IMR-90 (cell line): Measurements from ENCODE around the gene CCDC51. TPM values are rescaled to one million over a fixed set of nuclear protein-coding genes. Genes with fewer than 3 reads are reported as not detected.

Experiments used
- ATAC-seq: fragments of 200-7000 bp; cut with Tn5 transposase; 2 replicates; pipeline ENCODE4 v1.9.1; 2020; ENCODE audit warnings: low read depth, mild to moderate bottlenecking, moderate library complexity
- BruUV-seq: library from RNA; stranded (reverse); fragments of 400-500 nt; replicated peaks from 2 replicates; lab custom pipeline; 2021; lab: Mats Ljungman, UMichigan
- CTCF ChIA-PET: fragments of 300-600 bp; formaldehyde crosslinking; extraction: SDS; loops from one replicate; lab custom pipeline; 2021; ENCODE audit warnings: antibody characterized with exemption; lab: Yijun Ruan, JAX
- POLR2A ChIA-PET: fragments of 300-600 bp; sonication (Branson Sonifier 250); formaldehyde crosslinking; loops from one replicate; lab custom pipeline; 2022; ENCODE audit warnings: antibody characterized with exemption; ENCODE audit not compliant: unreplicated experiment; lab: Charles Lee
- DNase-seq: peaks from one replicate; pipeline ENCODE4 v3.0.0; 2013
- H2AFZ ChIP-seq: replicated peaks from 2 replicates; pipeline ENCODE3; 2013; ENCODE audit warnings: low read length, mild to moderate bottlenecking; ENCODE audit not compliant: poor library complexity
- H2AK5ac ChIP-seq: 2 replicates; pipeline ENCODE4 v1.6.1; 2013; ENCODE audit warnings: low read depth, low read length, inconsistent platforms
- H2AK9ac ChIP-seq: replicated peaks from 2 replicates; pipeline ENCODE3; 2013; ENCODE audit warnings: mild to moderate bottlenecking, low read depth, low read length, moderate library complexity; ENCODE audit not compliant: poor library complexity
- H2BK120ac ChIP-seq: 2 replicates; pipeline ENCODE4 v1.6.1; 2013; ENCODE audit warnings: low read depth, low read length, inconsistent platforms
- H2BK15ac ChIP-seq: 3 replicates; pipeline ENCODE4 v1.6.1; 2013; ENCODE audit warnings: low read depth, low read length, inconsistent platforms
- H2BK20ac ChIP-seq: 2 replicates; pipeline ENCODE4 v1.6.1; 2013; ENCODE audit warnings: low read depth, mild to moderate bottlenecking, inconsistent platforms, low read length, moderate library complexity
- H2BK5ac ChIP-seq: 2 replicates; pipeline ENCODE4 v1.6.1; 2013; ENCODE audit warnings: mild to moderate bottlenecking, low read depth, low read length, inconsistent platforms; ENCODE audit not compliant: poor library complexity, severe bottlenecking
- H3K14ac ChIP-seq: replicated peaks from 2 replicates; pipeline ENCODE4 v1.6.1; 2013; ENCODE audit warnings: low read depth, low read length, inconsistent platforms
- H3K18ac ChIP-seq: 2 replicates; pipeline ENCODE4 v1.6.1; 2013; ENCODE audit warnings: low read depth, low read length, control low read depth
- H3K23ac ChIP-seq: 2 replicates; pipeline ENCODE4 v1.6.1; 2013; ENCODE audit warnings: low read depth, low read length, inconsistent platforms
- H3K27ac ChIP-seq: 2 replicates; pipeline ENCODE4 v1.5.1; 2013; ENCODE audit warnings: mild to moderate bottlenecking, control low read depth, low read length; ENCODE audit not compliant: insufficient read depth
- H3K27me3 ChIP-seq: 2 replicates; pipeline ENCODE4 v1.6.1; 2013; ENCODE audit warnings: low read length; ENCODE audit not compliant: control insufficient read depth, insufficient read depth
- H3K36me3 ChIP-seq: 2 replicates; pipeline ENCODE4 v1.6.1; 2013; ENCODE audit warnings: low read length, mixed read lengths; ENCODE audit not compliant: control insufficient read depth, insufficient read depth
- H3K4ac ChIP-seq: 2 replicates; pipeline ENCODE4 v1.6.1; 2013; ENCODE audit warnings: low read depth, low read length, inconsistent platforms
- H3K4me1 ChIP-seq: 2 replicates; pipeline ENCODE4 v1.6.1; 2013; ENCODE audit warnings: low read length, mixed read lengths; ENCODE audit not compliant: control insufficient read depth, insufficient read depth
- H3K4me2 ChIP-seq: 2 replicates; pipeline ENCODE4 v1.6.1; 2013; ENCODE audit warnings: low read depth, mild to moderate bottlenecking, control low read depth, low read length, moderate library complexity
- H3K4me3 ChIP-seq: 2 replicates; pipeline ENCODE4 v1.5.1; 2013; ENCODE audit warnings: low read depth, mild to moderate bottlenecking, control low read depth, low read length, moderate library complexity; ENCODE audit not compliant: insufficient read depth
- H3K56ac ChIP-seq: 2 replicates; pipeline ENCODE4 v1.6.1; 2013; ENCODE audit warnings: low read length, inconsistent platforms; ENCODE audit not compliant: insufficient read depth; ENCODE audit errors: extremely low read depth
- H3K79me1 ChIP-seq, 2 experiments: 2 replicates each; pipeline ENCODE4 v1.6.1; 2013; ENCODE audit warnings: low read length in 2 of 2, inconsistent platforms in 1 of 2, low read depth in 1 of 2
- H3K9ac ChIP-seq: 2 replicates; pipeline ENCODE4 v1.6.1; 2013; ENCODE audit warnings: low read depth, low read length, control low read depth
- H3K9me1 ChIP-seq: 2 replicates; pipeline ENCODE4 v1.6.1; 2013; ENCODE audit warnings: low read length, inconsistent platforms; ENCODE audit not compliant: insufficient read depth
- H3K9me3 ChIP-seq: 2 replicates; pipeline ENCODE4 v1.6.1; 2013; ENCODE audit warnings: low read length; ENCODE audit not compliant: control insufficient read depth, insufficient read depth
- H4K20me1 ChIP-seq: 2 replicates; pipeline ENCODE4 v1.6.1; 2013; ENCODE audit warnings: low read length, inconsistent platforms; ENCODE audit not compliant: insufficient read depth
- H4K5ac ChIP-seq: 2 replicates; pipeline ENCODE4 v1.6.1; 2013; ENCODE audit warnings: mild to moderate bottlenecking, low read depth, low read length, control low read depth
- H4K8ac ChIP-seq, 2 experiments: 2 replicates each; pipeline ENCODE4 v1.6.1; 2013; ENCODE audit warnings: low read depth in 2 of 2, low read length in 2 of 2, control low read depth in 1 of 2, inconsistent platforms in 1 of 2
- H4K91ac ChIP-seq: 2 replicates; pipeline ENCODE4 v1.6.1; 2013; ENCODE audit warnings: low read depth, low read length, inconsistent platforms; ENCODE audit not compliant: insufficient read depth
- BHLHE40 ChIP-seq: fragments of 150-350 bp; IDR thresholded peaks from 2 replicates; pipeline ENCODE4 v1.6.1; 2016; ENCODE audit warnings: mild to moderate bottlenecking, low read depth, low read length
- FOS ChIP-seq: fragments of 150-350 bp; IDR thresholded peaks from 2 replicates; pipeline ENCODE4 v1.6.1; 2016; ENCODE audit warnings: low read depth, low read length
- WGBS, 2 experiments: methylation state at CpG; one replicate each; pipeline versions ENCODE4 v1.1.5 to v1.1.7; 2013; ENCODE audit warnings: missing lambda C conversion rate in 2 of 2; ENCODE audit not compliant: insufficient read length in 1 of 2; ENCODE audit errors: extremely low coverage in 2 of 2; 5-methylcytosine and 5-hydroxymethylcytosine counted together
- dilution Hi-C: fragments of 300-500 bp; cut with HindIII; formaldehyde crosslinking; loops from one replicate; pipeline ENCODE4 v1.14.3; 2018; ENCODE audit warnings: low sequenced_read_pairs; ENCODE audit not compliant: unreplicated experiment
- in situ Hi-C: fragments of 300-500 bp; cut with MboI; formaldehyde crosslinking; loops from 3 replicates; pipeline ENCODE4 v1.14.3; 2019; ENCODE audit warnings: low sequenced_read_pairs, inconsistent platforms, mixed read lengths
- intact Hi-C: fragments of 100-400 bp; cut with micrococcal nuclease; formaldehyde crosslinking; loops from 2 replicates; pipeline ENCODE4 v1.10.0; 2022
- polyA plus RNA-seq, 3 experiments: library from polyadenylated mRNA; depleted of rRNA; stranded (reverse); fragments of >200 nt; gene quantifications; 2 replicates each; pipeline ENCODE4 v1.2.3, GENCODE V29; 2012; ENCODE audit warnings: low replicate concordance in 1 of 3
- total RNA-seq: library from RNA; depleted of rRNA; stranded (reverse); fragments of >200 nt; gene quantifications from 2 replicates; pipeline ENCODE4 v1.2.3, GENCODE V29; 2012
- TF ChIP-seq, protein P1 (sequence below): fragments of 150-350 bp; IDR thresholded peaks from 2 replicates; pipeline ENCODE4 v1.6.1; 2017; ENCODE audit warnings: mild to moderate bottlenecking, antibody characterized with exemption, low read length, low read depth

CCDC51 gene
- total and polyA plus RNA-seq, 2 of the 4 experiments (the other 2 are of a cell fraction), result 11.0 to 16.1 TPM

DNA sequence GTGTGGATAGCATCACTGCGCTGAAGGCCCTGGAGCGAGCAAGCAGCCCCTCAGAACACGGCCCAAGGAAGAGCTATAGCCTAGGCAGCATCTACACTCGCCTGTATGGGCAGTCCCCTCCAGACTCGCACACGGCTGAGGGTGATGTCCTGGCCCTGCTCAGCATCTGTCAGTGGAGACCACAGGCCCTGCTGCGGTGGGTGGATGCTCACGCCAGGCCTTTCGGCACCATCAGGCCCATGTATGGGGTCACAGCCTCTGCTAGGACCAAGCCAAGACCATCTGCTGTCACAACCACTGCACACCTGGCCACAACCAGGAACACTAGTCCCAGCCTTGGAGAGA lies 27.2 kb upstream of the CCDC51 start:
- peak overlapping the region; percentile 53 for H3K4ac ChIP-seq
- peak overlapping the region; percentile 84; the same call in 1 of the 2 replicates for H3K9ac ChIP-seq
- peaks cover 0 to 56% of the 10 kb centered on the region in 2 experiments; a peak in 3 of 4 replicates for H3K79me1 ChIP-seq
- no TSS peak for BruUV-seq
- 100% methylated on average over 5 of the region's 9 CpGs; no CpG with 5 or more reads in 1 of the 2 experiments for WGBS, 2 experiments
- intact Hi-C loops, result loop anchor here (5.0 kb wide), 1 partner anchor 220 kb away; the partner anchor contains the start of gene NCKIPSD
- H3K56ac ChIP-seq, result no peak overlapping the region
- peak overlapping the region; percentile 21; the same call in 1 of the 2 replicates for H4K91ac ChIP-seq
- peak overlapping the region; percentile 89 for H2AK9ac ChIP-seq
- peak overlapping the region; percentile 91; the same call in 1 of the 2 replicates for H3K4me2 ChIP-seq
- TF ChIP-seq FOS (no peak), BHLHE40 (no peak)
- TF ChIP-seq, protein P1, sequence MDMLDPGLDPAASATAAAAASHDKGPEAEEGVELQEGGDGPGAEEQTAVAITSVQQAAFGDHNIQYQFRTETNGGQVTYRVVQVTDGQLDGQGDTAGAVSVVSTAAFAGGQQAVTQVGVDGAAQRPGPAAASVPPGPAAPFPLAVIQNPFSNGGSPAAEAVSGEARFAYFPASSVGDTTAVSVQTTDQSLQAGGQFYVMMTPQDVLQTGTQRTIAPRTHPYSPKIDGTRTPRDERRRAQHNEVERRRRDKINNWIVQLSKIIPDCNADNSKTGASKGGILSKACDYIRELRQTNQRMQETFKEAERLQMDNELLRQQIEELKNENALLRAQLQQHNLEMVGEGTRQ, result no peak
- peaks cover 22% of the 10 kb centered on the region for H3K4me1 ChIP-seq
- H3K18ac ChIP-seq, result no peak overlapping the region
- no peaks in the 10 kb centered on the region for H3K27me3 ChIP-seq
- H2AFZ ChIP-seq, result peak overlapping the region; percentile 38
- peak overlapping the region; percentile 92 for H3K27ac ChIP-seq
- no peak overlapping the region for H2BK120ac ChIP-seq
- dilution Hi-C loops, result no loop called here
- H4K5ac ChIP-seq, result 0 out of 2 replicates have a peak overlapping the region, but pooled peaks have one; percentile 71
- ATAC-seq, result no peak
- H2BK15ac ChIP-seq, result no peak overlapping the region
- H4K8ac ChIP-seq, result peak overlapping the region in 1 of 2 experiments; percentile 97; a peak in 2 of 4 replicates
- in situ Hi-C loops, result loop anchor here (5.0 to 10.0 kb wide), 2 partner anchors 90 to 198 kb away; partner anchors contain the start of genes CELSR3 and PFKFB4
- DNase-seq, result no peak
- H2BK5ac ChIP-seq, result peak overlapping the region; percentile 98
- no peaks in the 10 kb centered on the region for H3K9me3 ChIP-seq
- no peak overlapping the region for H2BK20ac ChIP-seq
- peak overlapping the region; percentile 66 for H3K23ac ChIP-seq
- no peaks in the 10 kb centered on the region; the same call in 1 of the 2 replicates for H4K20me1 ChIP-seq
- peak overlapping the region; percentile 93 for H2AK5ac ChIP-seq
- H3K4me3 ChIP-seq, result no peak overlapping the region
- CTCF ChIA-PET, result no interaction called here
- H3K36me3 ChIP-seq, result peaks cover 34% of the 10 kb centered on the region
- H3K9me1 ChIP-seq, result peaks cover 8% of the 10 kb centered on the region; the same call in 1 of the 2 replicates
- POLR2A ChIA-PET, result no interaction called here
- H3K14ac ChIP-seq, result 0 out of 2 replicates have a peak overlapping the region, but pooled peaks have one; percentile 15
